K562 (cell line): Measurements from ENCODE around the gene SIM2.

Experiments
- GATAD2B ChIP-seq: fragments of 450-650 bp; IDR thresholded peaks from 2 replicates; pipeline ENCODE4 v1.6.1; 2017; ENCODE audit warnings: mild to moderate bottlenecking, borderline replicate concordance
- MTA3 ChIP-seq: fragments of 450-650 bp; formaldehyde crosslinking; IDR thresholded peaks from 2 replicates; pipeline ENCODE4 v1.6.1; 2017; ENCODE audit warnings: mild to moderate bottlenecking, borderline replicate concordance
- NFIC ChIP-seq: fragments of 450-650 bp; IDR thresholded peaks from 2 replicates; pipeline ENCODE4 v1.6.1; 2017; ENCODE audit warnings: mild to moderate bottlenecking, inconsistent platforms
- SIRT6 ChIP-seq: IDR thresholded peaks from one replicate; pipeline ENCODE4 v1.6.1; 2012; ENCODE audit warnings: low read depth, mild to moderate bottlenecking, control low read depth, inconsistent platforms, low read length, moderate library complexity
- TAF1 ChIP-seq: IDR thresholded peaks from 2 replicates; pipeline ENCODE4 v1.6.1; 2011; ENCODE audit warnings: mild to moderate bottlenecking, low read length, moderate library complexity; ENCODE audit not compliant: insufficient read depth, control insufficient read depth, severe bottlenecking; ENCODE audit errors: extremely low read depth
- TF ChIP-seq, protein P1 (sequence below), 3 experiments: IDR thresholded peaks in 2 of 3; conservative IDR thresholded peaks in 1 of 3; 2 replicates each; pipeline ENCODE4 v1.5.1; 2011 to 2012; ENCODE audit warnings: low read length in 3 of 3, mild to moderate bottlenecking in 3 of 3, control low read depth in 2 of 3, improper control_type of control experiment in 1 of 3, inconsistent platforms in 1 of 3, low read depth in 1 of 3, mixed read lengths in 1 of 3, moderate library complexity in 1 of 3; ENCODE audit not compliant: insufficient read depth in 2 of 3
- TF ChIP-seq, protein P2 (sequence below): sonication (generic); formaldehyde crosslinking; IDR thresholded peaks from 2 replicates; pipeline ENCODE4 v1.5.0; 2020; ENCODE audit warnings: missing genetic modification reagents
- TF ChIP-seq, protein P3 (sequence below): sonication (generic); formaldehyde crosslinking; IDR thresholded peaks from 2 replicates; pipeline ENCODE4 v1.8.0; 2022; ENCODE audit warnings: missing genetic modification reagents, mild to moderate bottlenecking, moderate library complexity, borderline replicate concordance
- TF ChIP-seq, protein P4 (sequence below): fragments of 450-650 bp; formaldehyde crosslinking; conservative IDR thresholded peaks from 2 replicates; pipeline ENCODE4 v1.4.0; 2022; ENCODE audit warnings: mild to moderate bottlenecking, missing genetic modification characterization
- TF ChIP-seq, protein P5 (sequence below): fragments of 450-650 bp; IDR thresholded peaks from 2 replicates; pipeline ENCODE4 v1.6.1; 2017; ENCODE audit warnings: antibody characterized with exemption

DNA sequence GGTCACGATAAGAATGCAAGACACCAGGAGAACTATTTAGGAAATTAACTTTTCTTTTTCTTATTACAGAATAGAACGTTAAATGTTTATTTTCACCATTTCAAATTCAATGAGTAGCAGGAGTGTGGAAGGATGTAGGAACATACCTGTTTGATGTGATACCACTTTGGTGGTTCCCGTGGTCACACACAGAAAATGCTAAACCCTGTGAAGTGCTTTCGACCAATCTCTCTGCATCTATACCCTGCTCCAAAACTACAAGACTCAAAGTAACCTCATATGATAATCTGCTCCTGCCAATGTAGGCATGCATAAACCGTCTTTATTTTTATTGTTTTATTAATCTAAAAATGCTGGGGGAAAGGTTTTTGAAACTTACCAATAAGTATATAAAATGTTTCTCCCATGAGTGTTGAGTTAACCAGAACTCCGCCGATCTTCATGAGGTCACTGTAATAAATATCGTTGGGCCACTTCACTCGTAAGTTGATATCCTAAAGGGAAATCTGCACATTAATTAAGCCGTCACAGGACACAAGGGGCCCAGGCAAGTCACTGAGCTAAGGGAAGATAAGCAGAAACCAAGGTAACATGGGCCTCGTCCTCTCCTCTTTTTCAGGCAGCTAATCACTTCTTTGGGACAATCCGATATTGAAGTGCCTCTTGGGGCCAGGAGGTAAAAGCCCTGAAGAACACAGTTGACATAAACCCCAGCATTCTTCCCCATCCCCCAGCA, 60.6 kb downstream of the SIM2 start:
- TF ChIP-seq SIRT6 (no peak), NFIC (no peak), GATAD2B (no peak), MTA3 (no peak), TAF1 (no peak)
- TF ChIP-seq, protein P1, sequence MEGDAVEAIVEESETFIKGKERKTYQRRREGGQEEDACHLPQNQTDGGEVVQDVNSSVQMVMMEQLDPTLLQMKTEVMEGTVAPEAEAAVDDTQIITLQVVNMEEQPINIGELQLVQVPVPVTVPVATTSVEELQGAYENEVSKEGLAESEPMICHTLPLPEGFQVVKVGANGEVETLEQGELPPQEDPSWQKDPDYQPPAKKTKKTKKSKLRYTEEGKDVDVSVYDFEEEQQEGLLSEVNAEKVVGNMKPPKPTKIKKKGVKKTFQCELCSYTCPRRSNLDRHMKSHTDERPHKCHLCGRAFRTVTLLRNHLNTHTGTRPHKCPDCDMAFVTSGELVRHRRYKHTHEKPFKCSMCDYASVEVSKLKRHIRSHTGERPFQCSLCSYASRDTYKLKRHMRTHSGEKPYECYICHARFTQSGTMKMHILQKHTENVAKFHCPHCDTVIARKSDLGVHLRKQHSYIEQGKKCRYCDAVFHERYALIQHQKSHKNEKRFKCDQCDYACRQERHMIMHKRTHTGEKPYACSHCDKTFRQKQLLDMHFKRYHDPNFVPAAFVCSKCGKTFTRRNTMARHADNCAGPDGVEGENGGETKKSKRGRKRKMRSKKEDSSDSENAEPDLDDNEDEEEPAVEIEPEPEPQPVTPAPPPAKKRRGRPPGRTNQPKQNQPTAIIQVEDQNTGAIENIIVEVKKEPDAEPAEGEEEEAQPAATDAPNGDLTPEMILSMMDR (IDR thresholded peaks at IDR 0.05 in 2 of 3, conservative IDR thresholded peaks at IDR 0.05 in 1 of 3; ENCODE audit: insufficient read depth in 2 of 3, low read depth in 1 of 3, low read length in 3 of 3) = no peak
- TF ChIP-seq, protein P2, sequence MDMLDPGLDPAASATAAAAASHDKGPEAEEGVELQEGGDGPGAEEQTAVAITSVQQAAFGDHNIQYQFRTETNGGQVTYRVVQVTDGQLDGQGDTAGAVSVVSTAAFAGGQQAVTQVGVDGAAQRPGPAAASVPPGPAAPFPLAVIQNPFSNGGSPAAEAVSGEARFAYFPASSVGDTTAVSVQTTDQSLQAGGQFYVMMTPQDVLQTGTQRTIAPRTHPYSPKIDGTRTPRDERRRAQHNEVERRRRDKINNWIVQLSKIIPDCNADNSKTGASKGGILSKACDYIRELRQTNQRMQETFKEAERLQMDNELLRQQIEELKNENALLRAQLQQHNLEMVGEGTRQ = no peak
- TF ChIP-seq, protein P3, sequence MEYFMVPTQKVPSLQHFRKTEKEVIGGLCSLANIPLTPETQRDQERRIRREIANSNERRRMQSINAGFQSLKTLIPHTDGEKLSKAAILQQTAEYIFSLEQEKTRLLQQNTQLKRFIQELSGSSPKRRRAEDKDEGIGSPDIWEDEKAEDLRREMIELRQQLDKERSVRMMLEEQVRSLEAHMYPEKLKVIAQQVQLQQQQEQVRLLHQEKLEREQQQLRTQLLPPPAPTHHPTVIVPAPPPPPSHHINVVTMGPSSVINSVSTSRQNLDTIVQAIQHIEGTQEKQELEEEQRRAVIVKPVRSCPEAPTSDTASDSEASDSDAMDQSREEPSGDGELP (CRISPR knock-in tag) = no peak
- TF ChIP-seq, protein P4, sequence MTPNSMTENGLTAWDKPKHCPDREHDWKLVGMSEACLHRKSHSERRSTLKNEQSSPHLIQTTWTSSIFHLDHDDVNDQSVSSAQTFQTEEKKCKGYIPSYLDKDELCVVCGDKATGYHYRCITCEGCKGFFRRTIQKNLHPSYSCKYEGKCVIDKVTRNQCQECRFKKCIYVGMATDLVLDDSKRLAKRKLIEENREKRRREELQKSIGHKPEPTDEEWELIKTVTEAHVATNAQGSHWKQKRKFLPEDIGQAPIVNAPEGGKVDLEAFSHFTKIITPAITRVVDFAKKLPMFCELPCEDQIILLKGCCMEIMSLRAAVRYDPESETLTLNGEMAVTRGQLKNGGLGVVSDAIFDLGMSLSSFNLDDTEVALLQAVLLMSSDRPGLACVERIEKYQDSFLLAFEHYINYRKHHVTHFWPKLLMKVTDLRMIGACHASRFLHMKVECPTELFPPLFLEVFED (CRISPR knock-in tag) = no peak
- TF ChIP-seq, protein P5, sequence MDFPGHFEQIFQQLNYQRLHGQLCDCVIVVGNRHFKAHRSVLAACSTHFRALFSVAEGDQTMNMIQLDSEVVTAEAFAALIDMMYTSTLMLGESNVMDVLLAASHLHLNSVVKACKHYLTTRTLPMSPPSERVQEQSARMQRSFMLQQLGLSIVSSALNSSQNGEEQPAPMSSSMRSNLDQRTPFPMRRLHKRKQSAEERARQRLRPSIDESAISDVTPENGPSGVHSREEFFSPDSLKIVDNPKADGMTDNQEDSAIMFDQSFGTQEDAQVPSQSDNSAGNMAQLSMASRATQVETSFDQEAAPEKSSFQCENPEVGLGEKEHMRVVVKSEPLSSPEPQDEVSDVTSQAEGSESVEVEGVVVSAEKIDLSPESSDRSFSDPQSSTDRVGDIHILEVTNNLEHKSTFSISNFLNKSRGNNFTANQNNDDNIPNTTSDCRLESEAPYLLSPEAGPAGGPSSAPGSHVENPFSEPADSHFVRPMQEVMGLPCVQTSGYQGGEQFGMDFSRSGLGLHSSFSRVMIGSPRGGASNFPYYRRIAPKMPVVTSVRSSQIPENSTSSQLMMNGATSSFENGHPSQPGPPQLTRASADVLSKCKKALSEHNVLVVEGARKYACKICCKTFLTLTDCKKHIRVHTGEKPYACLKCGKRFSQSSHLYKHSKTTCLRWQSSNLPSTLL = no peak
